NT2/D1 (cell line): Measurements from ENCODE around the gene SPG21.

Experiments used
- SUZ12 ChIP-seq: IDR thresholded peaks from 2 replicates; pipeline ENCODE4 v1.6.1; 2011; ENCODE audit not compliant: insufficient read length, insufficient read depth; ENCODE audit errors: extremely low read depth
- YY1 ChIP-seq: IDR thresholded peaks from 2 replicates; pipeline ENCODE4 v1.6.1; 2011; ENCODE audit not compliant: insufficient read length, insufficient read depth

- TF ChIP-seq YY1 = no peak
- TF ChIP-seq SUZ12 = no peak
Observed at GRCh38 chr15:64989416-64990167, at the start of gene SPG21.
